C4-2B (cell line): ENCODE results near the gene MAK.

Experiments used
- ZFX ChIP-seq: fragments of 450-650 bp; IDR thresholded peaks from 2 replicates; pipeline ENCODE4 v1.6.1; 2017
- TF ChIP-seq, protein P1 (sequence below): fragments of 450-650 bp; conservative IDR thresholded peaks from 2 replicates; pipeline ENCODE4 v1.5.1; 2017; ENCODE audit warnings: mild to moderate bottlenecking

DNA sequence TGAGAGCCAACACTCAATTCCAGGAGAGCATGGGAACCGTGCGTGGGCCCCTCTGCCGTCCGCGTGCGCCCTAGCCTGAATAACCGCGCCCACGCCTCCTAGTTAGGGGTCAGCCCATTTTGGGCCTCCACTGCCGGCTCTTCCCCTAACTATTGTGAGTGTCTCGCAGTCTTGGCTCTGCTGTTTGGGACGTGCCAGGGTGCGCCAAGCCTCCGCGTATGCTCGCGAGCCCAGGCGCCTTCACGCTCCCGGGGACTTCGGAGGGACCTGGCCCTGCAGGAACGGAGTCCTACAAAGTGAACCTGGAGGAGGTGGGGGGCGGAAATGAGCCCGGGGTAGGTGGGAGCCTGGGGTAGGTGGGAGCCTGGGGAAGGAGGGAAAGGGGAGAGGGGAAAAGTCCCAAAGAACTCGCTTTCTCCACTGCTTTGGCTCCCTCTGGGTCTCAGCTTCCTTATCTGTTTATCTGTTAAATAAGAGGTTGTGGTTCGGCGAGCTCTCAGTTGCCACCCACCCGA is 44.4 kb upstream of the MAK start:
- TF ChIP-seq, protein P1, sequence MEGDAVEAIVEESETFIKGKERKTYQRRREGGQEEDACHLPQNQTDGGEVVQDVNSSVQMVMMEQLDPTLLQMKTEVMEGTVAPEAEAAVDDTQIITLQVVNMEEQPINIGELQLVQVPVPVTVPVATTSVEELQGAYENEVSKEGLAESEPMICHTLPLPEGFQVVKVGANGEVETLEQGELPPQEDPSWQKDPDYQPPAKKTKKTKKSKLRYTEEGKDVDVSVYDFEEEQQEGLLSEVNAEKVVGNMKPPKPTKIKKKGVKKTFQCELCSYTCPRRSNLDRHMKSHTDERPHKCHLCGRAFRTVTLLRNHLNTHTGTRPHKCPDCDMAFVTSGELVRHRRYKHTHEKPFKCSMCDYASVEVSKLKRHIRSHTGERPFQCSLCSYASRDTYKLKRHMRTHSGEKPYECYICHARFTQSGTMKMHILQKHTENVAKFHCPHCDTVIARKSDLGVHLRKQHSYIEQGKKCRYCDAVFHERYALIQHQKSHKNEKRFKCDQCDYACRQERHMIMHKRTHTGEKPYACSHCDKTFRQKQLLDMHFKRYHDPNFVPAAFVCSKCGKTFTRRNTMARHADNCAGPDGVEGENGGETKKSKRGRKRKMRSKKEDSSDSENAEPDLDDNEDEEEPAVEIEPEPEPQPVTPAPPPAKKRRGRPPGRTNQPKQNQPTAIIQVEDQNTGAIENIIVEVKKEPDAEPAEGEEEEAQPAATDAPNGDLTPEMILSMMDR = no peak
- no peak for TF ChIP-seq ZFX
